HEK293 (cell line): ENCODE results near the gene GBP3.
"Not testable (repeated sequence)": the region's sequence is repeated elsewhere in the genome, so short reads cannot be mapped to it uniquely, and the experiment has no call there.

ENCODE experiments used
- CTCF ChIP-seq: fragments of 450-650 bp; formaldehyde crosslinking; IDR thresholded peaks from 2 replicates; pipeline ENCODE4 v1.5.1; 2016; ENCODE audit warnings: missing biosample characterization, missing genetic modification characterization
- REST ChIP-seq: fragments of 450-650 bp; formaldehyde crosslinking; IDR thresholded peaks from 2 replicates; pipeline ENCODE4 v1.5.1; 2016; ENCODE audit warnings: missing biosample characterization, missing genetic modification characterization
- ZBTB49 ChIP-seq: fragments of 450-650 bp; formaldehyde crosslinking; IDR thresholded peaks from 2 replicates; pipeline ENCODE4 v1.5.1; 2016; ENCODE audit warnings: missing biosample characterization, missing genetic modification characterization, low read depth
- ZFP37 ChIP-seq: fragments of 450-650 bp; formaldehyde crosslinking; IDR thresholded peaks from 2 replicates; pipeline ENCODE4 v1.5.1; 2016; ENCODE audit warnings: missing biosample characterization, missing genetic modification characterization
- ZNF239 ChIP-seq: fragments of 450-650 bp; formaldehyde crosslinking; IDR thresholded peaks from 2 replicates; pipeline ENCODE4 v1.5.1; 2016; ENCODE audit warnings: missing biosample characterization, missing genetic modification characterization
- ZNF366 ChIP-seq: fragments of 450-650 bp; formaldehyde crosslinking; conservative IDR thresholded peaks from 2 replicates; pipeline ENCODE4 v1.5.1; 2016; ENCODE audit warnings: missing biosample characterization, missing genetic modification characterization
- ZNF549 ChIP-seq: fragments of 450-650 bp; IDR thresholded peaks from 2 replicates; pipeline ENCODE4 v1.5.1; 2018; ENCODE audit warnings: missing biosample characterization, missing genetic modification characterization, mild to moderate bottlenecking, inconsistent platforms, moderate library complexity
- ZNF629 ChIP-seq: fragments of 450-650 bp; formaldehyde crosslinking; IDR thresholded peaks from 2 replicates; pipeline ENCODE4 v1.5.1; 2017; ENCODE audit warnings: missing biosample characterization, missing genetic modification characterization
- ZNF664 ChIP-seq: fragments of 450-650 bp; formaldehyde crosslinking; IDR thresholded peaks from 2 replicates; pipeline ENCODE4 v1.5.1; 2016; ENCODE audit warnings: missing biosample characterization, missing genetic modification characterization
- ZNF76 ChIP-seq: fragments of 450-650 bp; formaldehyde crosslinking; IDR thresholded peaks from 2 replicates; pipeline ENCODE4; 2016; ENCODE audit warnings: low read depth, missing biosample characterization, missing genetic modification characterization, borderline replicate concordance
- TF ChIP-seq, protein P1 (sequence below): fragments of 450-650 bp; formaldehyde crosslinking; IDR thresholded peaks from 2 replicates; pipeline ENCODE4 v1.5.0; 2017; ENCODE audit warnings: missing biosample characterization, missing genetic modification characterization, borderline replicate concordance

- TF ChIP-seq CTCF (tag by site-specific recombination); ZNF239 (tag by site-specific recombination); REST (tag by site-specific recombination); ZNF629 (tag by site-specific recombination); ZNF366 (tag by site-specific recombination); ZBTB49 (tag by site-specific recombination); ZFP37; ZNF664; ZNF76 (tag by site-specific recombination); ZNF549 (tag by site-specific recombination): not testable (repeated sequence)
- TF ChIP-seq, protein P1, sequence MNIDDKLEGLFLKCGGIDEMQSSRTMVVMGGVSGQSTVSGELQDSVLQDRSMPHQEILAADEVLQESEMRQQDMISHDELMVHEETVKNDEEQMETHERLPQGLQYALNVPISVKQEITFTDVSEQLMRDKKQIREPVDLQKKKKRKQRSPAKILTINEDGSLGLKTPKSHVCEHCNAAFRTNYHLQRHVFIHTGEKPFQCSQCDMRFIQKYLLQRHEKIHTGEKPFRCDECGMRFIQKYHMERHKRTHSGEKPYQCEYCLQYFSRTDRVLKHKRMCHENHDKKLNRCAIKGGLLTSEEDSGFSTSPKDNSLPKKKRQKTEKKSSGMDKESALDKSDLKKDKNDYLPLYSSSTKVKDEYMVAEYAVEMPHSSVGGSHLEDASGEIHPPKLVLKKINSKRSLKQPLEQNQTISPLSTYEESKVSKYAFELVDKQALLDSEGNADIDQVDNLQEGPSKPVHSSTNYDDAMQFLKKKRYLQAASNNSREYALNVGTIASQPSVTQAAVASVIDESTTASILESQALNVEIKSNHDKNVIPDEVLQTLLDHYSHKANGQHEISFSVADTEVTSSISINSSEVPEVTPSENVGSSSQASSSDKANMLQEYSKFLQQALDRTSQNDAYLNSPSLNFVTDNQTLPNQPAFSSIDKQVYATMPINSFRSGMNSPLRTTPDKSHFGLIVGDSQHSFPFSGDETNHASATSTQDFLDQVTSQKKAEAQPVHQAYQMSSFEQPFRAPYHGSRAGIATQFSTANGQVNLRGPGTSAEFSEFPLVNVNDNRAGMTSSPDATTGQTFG (tag by site-specific recombination) = not testable (repeated sequence)
Observed at GRCh38 chr1:88981506-88981905, 41.2 kb downstream of the GBP3 start.
